AG10803 (cell line): ENCODE data around the gene RPAP2.
"Not testable (repeated sequence)": the region's sequence is repeated elsewhere in the genome, so short reads cannot be mapped to it uniquely, and the experiment has no call there.

Experiments
- DNase-seq: peaks from one replicate; pipeline ENCODE4 v3.0.0; 2010; ENCODE audit warnings: low read depth
- H3K4me3 ChIP-seq: 2 replicates; pipeline ENCODE4 v1.5.1; 2011; ENCODE audit warnings: mild to moderate bottlenecking, low read length, control low read depth
- TF ChIP-seq, protein P1 (sequence below): conservative IDR thresholded peaks from 2 replicates; pipeline ENCODE4 v1.5.1; 2011; ENCODE audit warnings: mild to moderate bottlenecking, low read length, control low read depth, inconsistent platforms

RPAP2 gene

DNA sequence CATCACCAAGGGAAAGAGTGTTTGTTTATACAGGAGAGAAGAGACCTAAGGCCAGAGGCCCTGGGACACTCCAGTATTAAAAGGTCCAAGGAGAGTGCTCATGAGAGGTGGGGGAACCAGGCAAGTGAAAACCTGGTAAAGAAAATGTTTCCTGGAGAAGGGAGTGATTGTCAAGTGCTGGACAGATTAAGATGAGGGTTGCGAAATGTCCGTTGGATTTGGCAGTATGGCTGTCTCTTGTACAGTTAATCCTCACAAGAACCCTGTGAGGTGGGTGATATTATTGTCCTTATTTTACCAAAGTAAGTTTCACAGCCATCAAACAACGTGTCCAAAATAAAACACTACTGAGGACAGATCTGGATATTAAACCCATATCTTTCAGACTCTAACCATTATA is 44.2 kb downstream of the RPAP2 start:
- DNase-seq: no peak
- TF ChIP-seq, protein P1, sequence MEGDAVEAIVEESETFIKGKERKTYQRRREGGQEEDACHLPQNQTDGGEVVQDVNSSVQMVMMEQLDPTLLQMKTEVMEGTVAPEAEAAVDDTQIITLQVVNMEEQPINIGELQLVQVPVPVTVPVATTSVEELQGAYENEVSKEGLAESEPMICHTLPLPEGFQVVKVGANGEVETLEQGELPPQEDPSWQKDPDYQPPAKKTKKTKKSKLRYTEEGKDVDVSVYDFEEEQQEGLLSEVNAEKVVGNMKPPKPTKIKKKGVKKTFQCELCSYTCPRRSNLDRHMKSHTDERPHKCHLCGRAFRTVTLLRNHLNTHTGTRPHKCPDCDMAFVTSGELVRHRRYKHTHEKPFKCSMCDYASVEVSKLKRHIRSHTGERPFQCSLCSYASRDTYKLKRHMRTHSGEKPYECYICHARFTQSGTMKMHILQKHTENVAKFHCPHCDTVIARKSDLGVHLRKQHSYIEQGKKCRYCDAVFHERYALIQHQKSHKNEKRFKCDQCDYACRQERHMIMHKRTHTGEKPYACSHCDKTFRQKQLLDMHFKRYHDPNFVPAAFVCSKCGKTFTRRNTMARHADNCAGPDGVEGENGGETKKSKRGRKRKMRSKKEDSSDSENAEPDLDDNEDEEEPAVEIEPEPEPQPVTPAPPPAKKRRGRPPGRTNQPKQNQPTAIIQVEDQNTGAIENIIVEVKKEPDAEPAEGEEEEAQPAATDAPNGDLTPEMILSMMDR: no peak
- no peak overlapping the region for H3K4me3 ChIP-seq

DNA sequence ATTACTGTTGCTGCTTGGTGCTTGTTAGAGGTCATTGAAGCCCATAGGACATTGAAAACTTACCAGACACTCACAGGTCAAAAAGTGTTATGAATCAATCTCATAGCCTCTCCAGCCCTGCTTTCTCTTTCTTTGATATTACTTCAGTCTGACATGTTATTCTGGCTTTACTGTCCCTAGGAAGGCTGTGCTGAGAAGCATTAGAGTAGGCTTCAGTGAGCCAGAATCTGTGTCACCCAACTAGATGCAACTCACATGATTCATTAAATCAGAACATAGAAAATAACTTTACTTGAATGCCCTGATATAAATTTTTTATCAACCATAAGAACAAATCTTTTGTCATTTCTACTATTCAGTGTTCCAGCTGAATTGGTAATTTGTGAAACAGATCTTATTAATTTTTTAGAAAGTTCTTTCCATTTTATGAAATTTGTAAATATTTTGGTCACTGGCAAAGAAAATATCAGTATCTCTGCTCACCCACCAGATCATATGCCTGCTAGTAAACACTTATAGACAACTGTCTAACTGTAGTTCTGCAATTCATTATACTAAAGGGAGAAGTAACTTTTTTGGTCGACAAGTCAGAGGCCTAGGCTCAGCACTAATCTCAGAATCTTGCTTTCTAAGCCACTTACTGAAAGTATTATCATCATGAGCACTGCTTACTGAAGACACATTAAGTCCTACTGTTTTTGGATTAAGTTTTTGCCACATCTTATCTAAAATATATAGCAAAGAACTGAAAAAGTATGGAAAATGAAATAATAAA is 48.2 kb downstream of the RPAP2 start:
- no peak for DNase-seq
- H3K4me3 ChIP-seq: no peak overlapping the region
- TF ChIP-seq, protein P1: no peak

DNA sequence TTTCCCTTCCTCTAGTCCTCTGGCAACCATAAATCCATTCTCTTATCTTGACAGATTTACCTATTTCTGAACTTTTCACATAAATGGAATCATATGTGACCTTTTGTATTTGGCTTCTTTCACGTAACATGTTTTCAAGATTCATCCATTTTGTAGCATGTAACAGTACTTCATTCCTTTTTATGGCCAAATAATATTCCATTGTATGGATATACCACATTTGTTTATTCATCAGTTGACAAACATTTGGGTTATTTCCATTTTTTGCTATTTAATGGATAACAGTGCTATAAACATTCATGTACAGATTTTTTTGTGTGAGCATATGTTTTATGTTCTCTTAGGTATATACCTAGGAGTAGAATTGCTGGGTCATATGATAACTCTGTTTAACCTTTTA is 54.0 kb downstream of the RPAP2 start:
- no peak overlapping the region for H3K4me3 ChIP-seq
- TF ChIP-seq, protein P1: no peak
- no peak for DNase-seq

DNA sequence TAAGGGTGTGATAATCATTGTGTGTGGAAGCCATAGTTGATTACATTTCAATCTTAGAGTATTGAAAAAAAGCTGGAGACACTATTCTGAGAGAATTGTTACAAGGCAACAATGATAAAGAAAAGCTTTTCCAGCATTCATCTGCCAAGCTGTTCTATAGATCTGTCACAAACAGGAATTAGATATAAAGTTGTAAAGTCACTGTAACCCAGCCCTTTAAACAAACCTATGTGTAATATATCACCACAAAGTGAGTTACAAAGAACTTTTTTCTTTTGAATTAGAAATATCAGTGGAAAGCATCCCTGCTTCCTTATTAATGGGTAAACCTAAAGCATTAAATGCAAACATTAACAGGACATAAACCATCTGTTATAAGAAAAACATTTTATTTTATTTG is 55.4 kb downstream of the RPAP2 start:
- no peak overlapping the region for H3K4me3 ChIP-seq
- TF ChIP-seq, protein P1: no peak
- DNase-seq: no peak

DNA sequence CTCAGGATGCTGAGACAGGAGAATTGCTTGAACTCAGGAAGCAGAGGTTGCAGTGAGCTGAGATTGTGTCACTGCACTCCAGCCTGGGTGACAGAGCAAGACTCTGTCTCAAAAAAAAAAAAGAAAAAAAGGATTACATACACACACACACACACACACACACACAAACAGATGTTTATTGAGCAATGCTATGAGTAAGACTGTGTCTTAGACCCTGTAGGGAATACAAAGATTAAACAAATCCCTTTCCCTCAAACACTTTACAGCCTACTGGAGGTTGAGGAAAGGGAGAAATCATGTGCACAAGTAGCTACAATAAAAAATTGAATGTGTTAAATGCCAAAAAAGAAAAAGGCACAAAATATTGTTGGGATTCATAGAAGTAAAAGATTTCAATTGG is 58.1 kb downstream of the RPAP2 start:
- TF ChIP-seq, protein P1: no peak
- H3K4me3 ChIP-seq: no peak overlapping the region
- DNase-seq: peak; percentile 89

DNA sequence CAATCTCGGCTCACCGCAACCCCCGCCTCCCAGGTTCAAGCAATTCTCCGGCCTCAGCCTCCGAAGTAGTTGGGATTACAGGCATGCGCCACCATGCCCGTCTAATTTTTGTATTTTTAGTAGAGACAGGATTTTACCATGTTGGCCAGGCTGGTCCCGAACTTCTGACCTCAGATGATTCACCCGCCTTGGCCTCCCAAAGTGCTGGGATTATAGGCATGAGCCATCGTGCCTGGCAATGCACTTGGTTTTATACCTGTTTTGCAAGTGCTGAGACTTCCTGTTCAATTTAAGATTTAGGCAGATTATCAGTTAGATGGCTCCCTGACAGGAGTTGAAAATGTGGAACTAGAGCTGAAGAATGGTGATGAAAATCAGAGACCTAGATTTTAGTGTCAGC is 60.5 kb downstream of the RPAP2 start:
- H3K4me3 ChIP-seq, DNase-seq: not testable (repeated sequence)

DNA sequence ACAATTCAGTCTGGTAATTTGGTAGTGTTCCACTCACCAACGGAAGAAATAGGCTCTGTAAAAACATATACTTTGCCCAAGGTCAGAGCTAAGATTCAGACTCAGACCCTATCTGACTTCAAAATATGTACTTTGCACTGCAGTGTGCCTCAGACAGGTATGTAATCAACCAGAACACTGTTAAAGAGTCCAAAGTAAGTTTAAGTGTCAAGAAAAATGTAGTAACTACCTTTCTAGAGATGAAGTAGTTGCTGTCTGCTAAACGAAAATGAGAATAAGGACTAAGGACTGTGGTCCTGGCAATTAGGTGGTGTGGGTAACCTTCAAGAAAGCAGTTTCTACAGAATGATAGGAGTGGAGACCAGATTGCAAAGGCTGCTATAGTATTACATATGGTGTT is 61.1 kb downstream of the RPAP2 start:
- H3K4me3 ChIP-seq: no peak overlapping the region
- DNase-seq: no peak
- TF ChIP-seq, protein P1: no peak
